HPDE6-E6E7 (cell line): ENCODE data around the gene NLE1.
"Not testable (repeated sequence)": the region's sequence is repeated elsewhere in the genome, so short reads cannot be mapped to it uniquely, and the experiment has no call there.

Source experiments
- DNase-seq: peaks from one replicate; pipeline ENCODE4 v3.0.0; 2011; ENCODE audit warnings: missing footprints; ENCODE audit errors: extremely low spot score

NLE1 gene

GRCh38 chr17:35141681-35142466 is at the start of gene NLE1:
TSS of gene NLE1 (minus strand) at chr17:35142303. CDS start at chr17:35142275, 28 bp downstream.
- DNase-seq = peak; percentile 86

- no peak for DNase-seq
Observed at GRCh38 chr17:35191001-35191695, 49.0 kb upstream of the NLE1 start.

DNA sequence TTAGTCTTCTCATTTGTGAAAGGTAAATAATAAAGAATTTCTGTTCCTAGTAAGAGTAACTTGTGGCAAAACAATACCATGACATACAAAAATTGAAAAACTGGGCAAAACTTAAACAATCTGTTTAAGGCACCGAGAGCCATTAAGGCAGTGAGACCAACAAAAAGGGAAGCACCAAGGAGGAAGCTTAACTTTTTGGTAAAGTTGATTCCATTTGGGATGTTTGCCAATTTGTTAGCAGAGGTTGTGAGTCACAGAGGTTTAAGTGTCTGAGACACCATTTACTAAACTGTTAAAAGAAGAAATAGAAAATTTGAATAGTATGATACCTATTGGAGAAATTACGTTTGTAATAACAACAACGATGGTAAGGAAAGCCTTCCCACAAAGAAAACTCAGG is 47.2 kb upstream of the NLE1 start:
- peak; percentile 49 for DNase-seq

DNA sequence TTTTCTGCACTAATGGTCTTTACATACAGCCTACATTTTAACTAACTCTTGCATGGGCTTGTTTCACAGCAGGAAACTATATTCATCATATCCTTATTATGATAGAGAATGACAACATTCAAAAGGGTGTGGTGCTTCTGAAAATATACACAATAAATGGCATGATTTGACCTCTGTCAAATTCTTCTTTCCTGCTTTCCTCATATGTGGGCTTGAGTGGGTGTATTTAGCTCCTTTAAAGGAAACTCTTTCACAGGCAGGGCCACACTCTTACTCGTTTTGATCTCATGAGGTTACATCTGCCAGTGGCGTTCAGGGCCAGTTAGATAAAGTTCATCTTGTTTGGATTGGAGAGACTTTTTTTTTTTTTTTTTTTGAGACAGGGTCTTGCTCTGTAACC is 46.0 kb upstream of the NLE1 start:
- peak; percentile 42 for DNase-seq

- DNase-seq = no peak
Observed at GRCh38 chr17:35187481-35187880, 45.4 kb upstream of the NLE1 start.

- DNase-seq = no peak
Observed at GRCh38 chr17:35185849-35186248, 43.7 kb upstream of the NLE1 start.

GRCh38 chr17:35184274-35184673 is 42.2 kb upstream of the NLE1 start:
- no peak for DNase-seq

DNA sequence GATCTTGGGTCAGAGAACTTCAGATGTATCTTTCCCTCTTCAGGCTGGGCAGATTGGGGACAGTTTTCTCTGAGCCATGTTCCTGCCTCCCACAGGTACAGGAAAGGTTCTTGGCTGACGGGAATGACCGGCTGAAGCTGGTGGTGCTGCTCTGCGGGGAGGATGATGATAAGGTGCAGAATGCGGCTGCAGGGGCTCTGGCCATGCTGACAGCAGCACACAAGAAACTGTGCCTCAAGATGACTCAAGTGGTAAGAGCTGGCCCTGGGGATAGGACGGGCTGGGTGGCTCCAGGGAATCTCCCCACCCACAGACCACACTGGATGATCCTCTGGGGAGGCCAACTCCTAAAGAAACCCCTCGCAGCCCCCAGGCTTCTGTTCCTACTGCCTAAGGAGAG is 41.2 kb upstream of the NLE1 start:
- no peak for DNase-seq

DNA sequence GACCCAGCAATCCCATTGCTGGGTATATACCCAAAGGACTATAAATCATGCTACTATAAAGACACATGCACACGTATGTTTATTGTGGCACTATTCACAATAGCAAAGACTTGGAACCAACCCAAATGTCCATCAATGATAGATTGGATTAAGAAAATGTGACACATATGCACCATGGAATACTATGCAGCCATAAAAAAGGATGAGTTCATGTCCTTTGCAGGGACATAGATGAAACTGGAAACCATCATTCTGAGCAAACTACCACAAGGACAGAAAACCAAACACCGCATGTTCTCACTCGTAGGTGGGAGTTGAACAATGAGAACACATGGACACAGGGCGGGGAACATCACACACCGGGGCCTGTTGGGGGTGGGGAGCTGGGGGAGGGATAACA is 37.3 kb upstream of the NLE1 start:
- DNase-seq = not testable (repeated sequence)

DNA sequence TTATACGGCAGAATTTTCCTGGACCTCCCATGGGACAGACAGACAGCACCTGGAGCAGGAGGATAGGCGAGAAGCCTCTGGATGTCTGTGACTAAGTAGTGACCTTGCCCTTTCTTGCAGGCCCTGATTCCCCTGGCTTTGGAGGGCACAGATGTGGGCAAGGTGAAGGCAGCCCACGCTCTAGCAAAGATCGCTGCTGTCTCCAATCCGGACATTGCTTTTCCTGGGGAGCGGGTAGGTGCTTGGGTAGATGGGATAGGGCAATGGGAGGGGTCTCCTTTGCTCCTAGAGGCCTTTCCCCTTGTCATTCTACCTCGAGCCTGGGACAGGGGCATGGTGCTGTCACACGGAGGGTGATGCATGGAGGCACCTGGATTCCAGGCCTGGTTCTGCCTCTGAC is 34.8 kb upstream of the NLE1 start:
- DNase-seq = no peak

DNA sequence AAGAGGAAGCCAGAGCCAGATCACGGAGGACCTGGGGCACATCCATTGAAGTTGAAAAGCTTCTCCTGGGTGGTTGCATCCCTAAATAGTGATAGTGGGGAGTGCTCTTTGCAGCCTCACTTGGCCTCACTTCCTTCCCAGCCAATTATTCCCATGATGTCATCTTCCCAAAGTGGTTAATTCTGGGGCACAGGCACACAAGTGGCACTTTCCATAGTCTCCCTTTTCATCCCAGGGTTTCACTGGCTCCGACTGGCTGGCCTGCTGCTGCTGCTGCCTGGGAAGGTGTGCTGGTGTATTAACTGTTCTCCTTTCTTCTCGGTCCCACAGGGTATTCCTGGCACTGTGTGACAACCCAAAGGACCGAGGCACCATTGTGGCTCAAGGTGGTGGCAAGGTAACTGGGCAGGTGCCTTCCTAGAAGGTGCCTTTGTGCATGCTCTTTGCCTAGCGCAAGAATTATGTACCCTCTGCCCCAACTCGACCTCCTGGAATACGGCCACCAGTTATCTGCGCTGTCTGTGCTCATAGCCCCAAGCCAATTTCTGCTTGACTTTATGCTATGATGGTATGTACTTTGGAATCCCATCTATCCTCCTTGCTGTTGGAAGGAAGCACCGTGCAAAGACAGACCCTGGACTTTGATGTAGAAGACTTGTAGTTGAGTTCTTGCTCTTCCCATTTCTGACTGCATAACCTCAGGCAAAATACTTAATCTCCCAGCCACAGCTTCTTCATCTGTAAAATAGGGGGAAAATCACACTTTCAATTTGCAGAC is 33.7 kb upstream of the NLE1 start:
- no peak for DNase-seq

DNA sequence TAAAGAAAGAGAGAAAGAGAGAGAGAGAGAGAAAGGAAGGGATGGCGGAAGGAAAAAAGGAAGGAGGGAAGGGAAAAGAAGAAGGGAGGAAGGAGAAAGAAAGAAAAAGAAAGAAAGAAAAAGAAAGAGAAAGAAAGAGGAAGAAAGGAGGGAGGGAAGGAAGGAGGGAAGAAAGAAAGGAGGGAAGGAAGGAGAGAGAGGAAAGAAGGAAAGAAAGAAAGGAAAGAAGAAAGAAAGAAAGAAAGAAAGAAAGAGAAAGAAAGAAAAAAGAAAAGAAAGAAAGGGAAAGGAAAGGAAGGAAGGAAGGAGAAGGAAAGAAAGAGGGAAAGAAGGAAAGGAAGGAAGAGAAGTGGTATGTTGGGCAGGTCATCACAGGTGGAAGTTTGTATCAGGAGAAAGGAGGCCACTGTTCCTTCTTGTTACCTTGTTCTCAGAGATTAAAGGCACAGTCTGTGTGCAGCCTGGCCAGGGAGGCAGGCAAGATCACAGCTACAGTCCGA is 32.8 kb upstream of the NLE1 start:
- DNase-seq = no peak

GRCh38 chr17:35172321-35172720 is 30.2 kb upstream of the NLE1 start:
- DNase-seq = not testable (repeated sequence)

DNA sequence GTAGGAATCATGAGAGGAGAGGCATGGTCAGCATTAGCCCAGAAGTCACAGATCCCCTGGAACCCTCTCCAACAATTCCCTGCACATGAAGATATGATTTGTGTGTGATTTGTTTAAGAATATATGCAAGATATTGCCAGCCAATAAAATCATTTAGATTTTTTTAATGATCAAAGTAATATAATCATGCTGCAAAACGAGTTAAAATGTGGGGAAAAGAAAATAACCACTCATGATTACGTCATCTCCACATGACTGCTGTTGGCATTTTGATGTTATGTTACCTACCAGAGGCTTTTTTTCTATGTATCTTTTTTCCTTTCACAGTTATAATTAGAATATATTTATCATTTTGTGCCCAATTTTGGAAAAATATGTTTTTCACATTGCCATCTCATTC is 29.7 kb upstream of the NLE1 start:
- no peak for DNase-seq

GRCh38 chr17:35170968-35171771 is 29.1 kb upstream of the NLE1 start:
- peak; percentile 49 for DNase-seq

DNA sequence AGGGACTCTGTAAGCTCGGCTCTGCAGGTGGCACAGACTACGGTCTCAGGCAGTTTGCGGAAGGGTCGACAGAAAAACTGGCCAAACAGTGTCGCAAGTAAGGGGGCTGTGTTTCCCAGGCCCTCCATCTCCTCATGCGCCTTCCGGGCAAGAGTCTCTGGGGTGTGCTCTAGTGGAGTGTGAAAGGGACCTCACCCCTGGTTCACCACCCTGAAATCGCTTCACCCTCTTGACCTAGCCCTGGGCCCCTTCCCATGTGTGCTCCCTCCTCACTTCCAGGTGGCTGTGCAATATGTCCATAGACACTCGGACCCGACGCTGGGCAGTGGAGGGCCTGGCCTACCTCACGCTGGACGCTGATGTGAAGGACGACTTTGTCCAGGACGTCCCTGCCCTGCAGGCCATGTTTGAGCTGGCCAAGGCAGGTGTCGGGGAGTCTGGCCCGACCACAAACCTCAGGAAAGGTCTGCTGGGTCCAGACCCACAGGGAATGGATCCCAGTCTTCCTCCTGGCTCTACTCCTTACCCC is 27.8 kb upstream of the NLE1 start:
- no peak for DNase-seq

GRCh38 chr17:35167666-35168065 is 25.6 kb upstream of the NLE1 start:
- DNase-seq = no peak

DNA sequence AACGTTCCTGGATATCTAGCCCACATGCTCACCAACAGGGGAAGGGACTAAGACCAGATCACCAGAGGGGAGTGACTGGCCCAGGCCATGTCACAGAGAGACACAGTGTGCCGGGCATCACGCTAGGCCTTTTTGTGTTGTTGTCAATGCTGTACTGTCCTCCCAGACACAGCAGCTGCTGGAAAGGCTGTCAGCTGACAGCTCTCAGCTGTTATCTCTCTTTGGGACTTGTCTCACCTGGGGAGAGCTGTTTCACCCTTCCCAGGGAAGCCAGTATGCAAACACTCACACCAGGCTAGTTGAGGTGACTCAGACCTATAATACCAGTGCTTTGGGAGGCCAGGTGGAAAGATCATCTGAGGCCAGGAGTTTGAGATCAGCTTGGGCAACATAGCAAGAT is 24.9 kb upstream of the NLE1 start:
- DNase-seq = no peak

- DNase-seq = no peak
Observed at GRCh38 chr17:35166526-35166925, 24.4 kb upstream of the NLE1 start.

GRCh38 chr17:35164716-35165115 is 22.6 kb upstream of the NLE1 start:
- no peak for DNase-seq

DNA sequence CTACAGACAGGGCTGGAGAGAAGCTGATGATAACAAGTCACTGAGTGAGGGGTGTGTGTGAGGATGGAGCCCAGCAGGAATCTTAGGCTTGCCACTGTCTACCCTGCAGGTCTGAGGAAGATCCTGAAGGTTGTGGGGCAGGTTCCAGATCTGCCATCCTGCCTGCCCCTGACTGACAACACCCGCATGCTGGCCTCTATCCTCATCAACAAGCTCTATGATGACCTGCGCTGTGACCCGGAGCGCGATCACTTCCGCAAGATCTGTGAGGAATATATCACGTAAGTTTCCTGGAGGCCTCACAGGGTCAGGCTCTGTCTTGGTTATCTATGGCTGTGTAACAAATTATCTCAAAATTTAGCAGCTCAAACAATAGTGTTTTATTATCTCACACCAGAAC is 21.8 kb upstream of the NLE1 start:
- no peak for DNase-seq
